ENCODE results near the gene MROH9.

DNA sequence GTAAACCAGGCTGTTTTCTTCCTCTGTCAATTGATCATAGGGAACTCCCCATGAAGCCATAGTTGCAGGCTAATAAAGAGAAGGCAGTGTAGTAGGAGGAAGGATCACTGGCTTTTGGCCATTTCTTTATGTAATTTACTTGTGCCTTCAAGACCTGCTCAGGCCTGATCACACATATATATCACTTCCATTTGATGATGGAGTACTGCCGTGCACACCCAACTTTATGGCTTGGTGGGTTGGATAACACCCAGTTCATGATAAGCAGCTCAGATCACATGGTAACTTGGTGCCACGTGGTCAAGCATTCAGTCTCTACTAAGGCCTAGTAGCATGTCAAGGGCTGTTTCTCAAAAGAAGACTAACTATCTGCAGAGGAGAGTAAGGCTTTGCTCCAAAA is 4.1 kb downstream of the MROH9 start:
- TF ChIP-seq, protein P1, sequence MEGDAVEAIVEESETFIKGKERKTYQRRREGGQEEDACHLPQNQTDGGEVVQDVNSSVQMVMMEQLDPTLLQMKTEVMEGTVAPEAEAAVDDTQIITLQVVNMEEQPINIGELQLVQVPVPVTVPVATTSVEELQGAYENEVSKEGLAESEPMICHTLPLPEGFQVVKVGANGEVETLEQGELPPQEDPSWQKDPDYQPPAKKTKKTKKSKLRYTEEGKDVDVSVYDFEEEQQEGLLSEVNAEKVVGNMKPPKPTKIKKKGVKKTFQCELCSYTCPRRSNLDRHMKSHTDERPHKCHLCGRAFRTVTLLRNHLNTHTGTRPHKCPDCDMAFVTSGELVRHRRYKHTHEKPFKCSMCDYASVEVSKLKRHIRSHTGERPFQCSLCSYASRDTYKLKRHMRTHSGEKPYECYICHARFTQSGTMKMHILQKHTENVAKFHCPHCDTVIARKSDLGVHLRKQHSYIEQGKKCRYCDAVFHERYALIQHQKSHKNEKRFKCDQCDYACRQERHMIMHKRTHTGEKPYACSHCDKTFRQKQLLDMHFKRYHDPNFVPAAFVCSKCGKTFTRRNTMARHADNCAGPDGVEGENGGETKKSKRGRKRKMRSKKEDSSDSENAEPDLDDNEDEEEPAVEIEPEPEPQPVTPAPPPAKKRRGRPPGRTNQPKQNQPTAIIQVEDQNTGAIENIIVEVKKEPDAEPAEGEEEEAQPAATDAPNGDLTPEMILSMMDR (conservative IDR thresholded peaks at IDR 0.05; ENCODE audit: low read depth, low read length): no peak
- no peak for TF ChIP-seq POLR2A (IDR thresholded peaks at IDR 0.05; ENCODE audit: low read depth, low read length)

Data from IMR-90 (cell line).